Measurements from ENCODE around the gene HOXB8.

Gene HOXB8

DNA sequence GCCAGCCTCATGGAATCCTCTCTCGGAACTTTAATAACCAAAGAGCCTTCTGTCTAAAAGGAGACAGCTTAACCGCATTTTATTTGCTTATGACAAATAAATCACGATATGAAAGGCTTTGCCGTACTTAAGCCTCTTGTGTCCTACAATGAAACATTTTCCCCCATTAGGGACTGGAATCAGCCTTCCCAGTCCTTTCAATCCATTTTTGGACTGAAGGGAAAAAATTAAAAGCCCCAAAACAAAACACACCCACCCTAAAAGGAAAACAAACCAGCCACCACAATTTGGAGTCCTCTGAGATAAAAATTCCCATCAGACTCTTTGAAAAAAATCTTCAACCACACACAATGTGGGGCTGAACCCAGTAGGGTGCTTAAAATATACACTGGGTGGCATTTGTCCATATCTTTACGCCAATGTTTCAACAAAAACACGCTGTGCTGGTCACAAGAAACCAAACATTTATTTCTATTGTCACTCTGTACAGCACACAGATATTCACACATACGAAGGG lies 40.0 kb downstream of the HOXB8 start:
- TF ChIP-seq, protein P1, sequence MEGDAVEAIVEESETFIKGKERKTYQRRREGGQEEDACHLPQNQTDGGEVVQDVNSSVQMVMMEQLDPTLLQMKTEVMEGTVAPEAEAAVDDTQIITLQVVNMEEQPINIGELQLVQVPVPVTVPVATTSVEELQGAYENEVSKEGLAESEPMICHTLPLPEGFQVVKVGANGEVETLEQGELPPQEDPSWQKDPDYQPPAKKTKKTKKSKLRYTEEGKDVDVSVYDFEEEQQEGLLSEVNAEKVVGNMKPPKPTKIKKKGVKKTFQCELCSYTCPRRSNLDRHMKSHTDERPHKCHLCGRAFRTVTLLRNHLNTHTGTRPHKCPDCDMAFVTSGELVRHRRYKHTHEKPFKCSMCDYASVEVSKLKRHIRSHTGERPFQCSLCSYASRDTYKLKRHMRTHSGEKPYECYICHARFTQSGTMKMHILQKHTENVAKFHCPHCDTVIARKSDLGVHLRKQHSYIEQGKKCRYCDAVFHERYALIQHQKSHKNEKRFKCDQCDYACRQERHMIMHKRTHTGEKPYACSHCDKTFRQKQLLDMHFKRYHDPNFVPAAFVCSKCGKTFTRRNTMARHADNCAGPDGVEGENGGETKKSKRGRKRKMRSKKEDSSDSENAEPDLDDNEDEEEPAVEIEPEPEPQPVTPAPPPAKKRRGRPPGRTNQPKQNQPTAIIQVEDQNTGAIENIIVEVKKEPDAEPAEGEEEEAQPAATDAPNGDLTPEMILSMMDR (IDR thresholded peaks at IDR 0.05; ENCODE audit: extremely low read depth, insufficient read depth, missing control alignments): no peak
- in situ Hi-C loops (cut with MboI; ENCODE audit: low pct_unique_long_range_greater_than_20kb, low sequenced_read_pairs, unreplicated experiment): no loop called here
- DNase-seq (ENCODE audit: low spot score): no peak

DNA sequence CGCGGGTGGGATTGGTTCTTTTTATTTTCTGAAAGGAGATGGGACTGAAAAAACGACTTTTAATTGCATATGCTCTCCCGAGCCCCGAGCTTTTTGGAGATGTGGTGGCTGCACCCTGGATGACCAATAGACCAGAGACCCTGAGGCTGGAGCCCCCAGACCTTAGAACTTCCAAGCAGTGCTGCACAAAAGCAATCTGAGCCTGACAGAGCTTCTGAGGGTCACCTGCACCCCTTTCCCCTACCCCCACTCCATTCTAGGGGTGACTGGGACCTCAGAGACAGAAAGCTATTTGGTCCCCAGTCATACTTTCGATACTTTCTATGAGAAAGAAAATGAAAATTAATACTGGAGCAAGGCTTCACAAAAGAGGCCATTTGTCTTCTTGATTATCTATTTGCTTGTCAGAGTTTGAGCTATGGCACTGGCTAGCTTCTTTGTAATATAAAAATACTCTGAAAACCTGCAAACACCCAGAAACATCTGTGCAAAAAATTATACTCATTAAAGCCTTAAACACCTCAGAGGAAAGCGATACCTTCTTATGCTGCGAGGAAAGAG lies 40.5 kb downstream of the HOXB8 start:
- in situ Hi-C loops (cut with MboI; ENCODE audit: low pct_unique_long_range_greater_than_20kb, low sequenced_read_pairs, unreplicated experiment): no loop called here
- DNase-seq (ENCODE audit: low spot score): no peak
- TF ChIP-seq, protein P1 (IDR thresholded peaks at IDR 0.05; ENCODE audit: extremely low read depth, insufficient read depth, missing control alignments): no peak

DNA sequence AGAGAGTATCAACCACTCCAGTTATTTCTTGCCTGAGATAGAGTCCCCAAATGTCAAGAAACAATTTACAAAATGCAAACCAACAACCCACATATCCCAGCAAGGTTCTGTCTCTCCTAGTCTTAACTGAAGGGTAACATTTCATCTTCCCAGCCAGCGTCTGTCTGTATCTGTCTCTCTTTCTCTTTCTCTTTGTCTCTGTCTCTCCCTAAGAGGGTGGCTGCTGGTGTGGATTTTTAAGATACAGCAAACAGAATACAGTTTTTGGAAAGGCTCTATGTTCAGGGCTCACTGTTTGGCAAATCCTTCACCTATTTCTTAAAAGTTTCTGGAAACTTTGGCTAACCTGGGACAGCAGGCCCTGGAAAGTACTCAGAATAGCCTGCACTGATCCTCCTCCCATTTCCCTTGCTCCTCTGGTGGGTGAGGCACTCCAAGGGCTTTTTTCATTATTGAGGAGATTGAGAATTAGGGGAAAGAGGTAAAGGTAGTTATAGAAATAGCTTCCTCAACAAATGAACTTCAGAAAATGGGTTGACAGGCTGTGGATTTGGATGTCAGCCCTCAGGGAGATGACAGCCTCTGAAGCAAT lies 43.2 kb downstream of the HOXB8 start:
- in situ Hi-C loops (cut with MboI; ENCODE audit: low pct_unique_long_range_greater_than_20kb, low sequenced_read_pairs, unreplicated experiment): no loop called here
- TF ChIP-seq, protein P1 (IDR thresholded peaks at IDR 0.05; ENCODE audit: extremely low read depth, insufficient read depth, missing control alignments): no peak
- DNase-seq (ENCODE audit: low spot score): no peak

DNA sequence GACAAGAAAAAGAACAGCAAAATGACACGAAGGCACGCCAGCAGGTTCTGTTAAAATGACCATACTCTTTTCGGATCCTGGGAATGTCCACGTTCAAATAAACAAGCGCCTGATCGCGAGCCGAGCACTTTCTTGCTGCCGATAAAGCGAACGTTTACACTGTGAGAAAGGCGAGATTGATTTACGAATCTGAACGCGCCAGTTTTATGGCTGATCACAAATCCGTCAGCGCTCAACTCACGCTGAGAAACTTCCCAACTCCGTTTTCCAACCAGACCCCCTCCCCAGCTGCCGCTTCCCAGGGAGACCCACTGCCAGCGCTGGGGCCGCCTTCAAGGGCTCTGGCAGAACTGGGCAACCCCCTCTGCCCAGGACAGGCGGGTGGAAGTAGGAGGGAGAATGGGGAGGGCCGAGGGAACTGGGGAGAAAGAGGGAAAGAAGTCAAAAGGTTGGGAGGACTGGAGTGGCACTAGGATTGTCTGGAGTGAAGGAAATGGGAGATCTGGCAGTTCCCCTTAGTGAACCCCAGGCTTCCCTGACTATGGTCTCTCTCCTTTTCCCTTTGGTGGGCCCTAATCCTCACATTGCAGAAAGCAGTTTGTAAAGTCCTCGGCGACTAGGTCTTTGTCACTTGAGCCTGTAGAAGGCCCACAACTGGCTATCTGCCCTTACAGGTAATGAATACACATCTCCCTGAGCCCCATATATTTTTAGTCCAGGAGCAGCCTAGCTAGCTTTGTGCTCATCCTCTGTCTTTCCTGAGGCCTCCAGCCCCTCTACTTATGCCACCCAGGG lies 43.9 kb downstream of the HOXB8 start:
- no peak for DNase-seq (ENCODE audit: low spot score)

DNA sequence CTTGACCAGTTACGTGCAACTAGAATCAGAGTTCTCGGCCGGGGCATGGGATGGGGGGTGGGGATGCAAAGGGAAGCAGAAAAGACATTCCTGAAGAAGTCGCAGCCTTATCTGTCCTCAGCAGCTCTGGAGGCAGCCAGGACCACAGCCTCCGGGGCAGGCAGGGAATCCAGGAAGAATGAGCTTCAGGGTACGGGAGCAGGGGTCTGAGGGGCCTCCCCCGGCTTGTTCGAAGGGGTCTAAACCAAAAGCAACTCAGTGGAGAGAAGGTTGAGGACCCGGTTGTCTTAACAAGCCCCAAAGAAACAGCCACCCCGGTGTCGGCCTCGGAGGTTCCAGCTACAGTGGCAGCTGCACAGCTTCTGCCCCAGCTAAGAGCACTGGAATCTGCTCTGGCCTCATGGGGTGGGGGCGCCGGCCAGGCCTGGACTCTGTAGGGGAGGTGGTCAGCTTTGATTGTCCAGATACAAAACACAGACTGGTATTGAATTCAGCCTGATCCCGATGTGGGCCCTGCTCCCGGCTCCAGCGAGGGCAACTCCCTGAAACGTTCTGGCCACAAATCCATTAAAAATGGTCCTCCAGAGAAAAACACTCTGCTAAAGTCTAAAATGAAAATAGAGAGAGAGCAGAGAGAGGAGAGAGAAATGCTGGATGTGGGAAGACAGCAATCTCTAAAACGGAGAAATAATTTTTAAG lies 44.6 kb downstream of the HOXB8 start:
- TF ChIP-seq, protein P1 (IDR thresholded peaks at IDR 0.05; ENCODE audit: extremely low read depth, insufficient read depth, missing control alignments): no peak
- in situ Hi-C loops (cut with MboI; ENCODE audit: low pct_unique_long_range_greater_than_20kb, low sequenced_read_pairs, unreplicated experiment): no loop called here
- no peak for DNase-seq (ENCODE audit: low spot score)

More for the DNA sequence above, 43.9 kb downstream of the HOXB8 start:
- in situ Hi-C loops (cut with MboI; ENCODE audit: low pct_unique_long_range_greater_than_20kb, low sequenced_read_pairs, unreplicated experiment): no loop called here
- TF ChIP-seq, protein P1 (IDR thresholded peaks at IDR 0.05; ENCODE audit: extremely low read depth, insufficient read depth, missing control alignments): no peak

DNA sequence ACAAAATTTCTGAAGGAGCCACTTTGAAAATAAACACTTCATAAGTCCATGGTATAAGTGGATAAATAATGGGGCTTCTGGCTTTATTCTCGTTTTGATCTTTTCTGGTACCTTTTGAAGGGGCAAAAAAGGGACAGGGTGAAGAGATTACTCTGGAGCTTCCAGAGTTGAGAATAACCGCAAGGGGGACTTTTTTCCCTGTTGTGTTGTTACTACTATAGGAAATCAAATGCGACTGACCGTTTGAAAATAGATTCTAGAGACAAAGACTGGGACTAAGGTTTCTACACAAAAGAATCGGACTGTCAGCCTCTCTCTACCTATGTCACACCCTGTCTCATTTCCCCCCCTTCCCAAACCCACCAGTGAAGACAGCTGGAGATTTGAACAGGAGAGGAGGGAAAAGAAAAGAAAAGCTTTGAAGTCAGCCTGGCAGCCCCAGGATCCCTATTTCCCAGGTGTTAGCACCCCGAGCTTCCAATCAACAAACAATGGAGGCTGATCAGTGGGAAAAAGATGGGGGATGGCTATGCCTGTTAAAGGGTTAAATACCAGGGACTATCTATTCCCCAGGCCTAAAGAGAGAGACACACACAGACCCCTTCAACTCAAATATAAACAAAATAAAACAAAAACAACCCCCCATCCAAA lies 45.3 kb downstream of the HOXB8 start:
- no peak for DNase-seq (ENCODE audit: low spot score)
- TF ChIP-seq, protein P1 (IDR thresholded peaks at IDR 0.05; ENCODE audit: extremely low read depth, insufficient read depth, missing control alignments): no peak
- in situ Hi-C loops (cut with MboI; ENCODE audit: low pct_unique_long_range_greater_than_20kb, low sequenced_read_pairs, unreplicated experiment): no loop called here
